ENCODE measurements around the gene NEO1. TPM values are rescaled to one million over a fixed set of nuclear protein-coding genes. Genes with fewer than 3 reads are reported as not detected.

Gene NEO1
- polyA plus RNA-seq, 1 donor from 2014 or later, result 57.0 TPM

DNA sequence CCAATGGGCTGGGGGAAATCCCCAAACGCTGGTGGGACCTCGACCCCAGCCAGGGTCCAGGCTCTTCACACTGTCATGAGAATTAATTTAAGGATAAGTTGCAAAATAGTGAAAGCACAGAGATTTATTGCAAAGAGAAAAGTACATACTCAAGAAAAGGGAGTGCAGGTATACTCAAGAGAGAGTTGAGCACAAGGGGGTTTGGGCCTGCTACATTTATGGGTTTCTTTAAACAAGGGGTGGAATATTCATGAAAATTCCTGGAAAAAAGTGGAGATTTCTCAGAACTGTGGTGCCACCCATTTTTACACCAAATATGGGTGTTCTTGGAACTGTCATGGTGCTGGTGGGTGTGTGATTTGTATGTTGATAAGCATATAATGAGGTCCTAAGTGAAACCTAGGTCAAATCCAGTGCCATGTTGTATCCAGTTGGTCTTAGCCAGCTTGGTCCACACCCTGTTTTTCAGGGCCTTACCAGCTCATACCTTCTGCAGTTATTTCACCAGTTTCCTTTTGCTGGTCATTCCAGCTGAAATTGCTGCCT lies 32.6 kb upstream of the NEO1 start:
- peak overlapping the region; percentile 90 for H3K27ac ChIP-seq (ENCODE audit: low read length)

DNA sequence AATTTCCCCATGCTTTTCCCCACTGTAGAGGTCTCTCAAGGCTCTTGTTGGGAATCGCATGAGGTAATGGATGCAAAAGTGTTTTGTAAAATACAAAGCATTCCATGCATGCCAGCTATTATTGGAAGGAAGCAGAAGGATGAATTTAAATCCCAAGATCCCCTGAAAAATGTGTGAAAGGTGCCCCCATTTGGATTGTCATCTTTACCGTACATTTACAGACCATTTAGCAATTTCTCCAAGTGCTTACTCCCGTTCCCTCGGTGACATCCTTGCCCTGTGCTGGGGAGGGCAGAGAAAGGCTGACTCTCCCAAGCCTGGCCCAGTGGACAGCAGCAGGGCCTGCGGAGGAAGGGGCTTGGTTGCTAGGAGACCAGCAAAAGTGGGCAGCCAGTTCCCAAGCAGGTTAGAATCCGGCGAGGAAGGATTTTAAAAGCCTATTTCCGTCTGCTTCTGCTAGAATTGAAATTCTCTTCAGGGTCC lies 31.1 kb upstream of the NEO1 start:
- peak; percentile 57 for TF ChIP-seq POLR2AphosphoS5 (IDR thresholded peaks at IDR 0.05)
- no peak for TF ChIP-seq TAF1 (IDR thresholded peaks at IDR 0.05; ENCODE audit: low read depth)
- TF ChIP-seq, protein P1, sequence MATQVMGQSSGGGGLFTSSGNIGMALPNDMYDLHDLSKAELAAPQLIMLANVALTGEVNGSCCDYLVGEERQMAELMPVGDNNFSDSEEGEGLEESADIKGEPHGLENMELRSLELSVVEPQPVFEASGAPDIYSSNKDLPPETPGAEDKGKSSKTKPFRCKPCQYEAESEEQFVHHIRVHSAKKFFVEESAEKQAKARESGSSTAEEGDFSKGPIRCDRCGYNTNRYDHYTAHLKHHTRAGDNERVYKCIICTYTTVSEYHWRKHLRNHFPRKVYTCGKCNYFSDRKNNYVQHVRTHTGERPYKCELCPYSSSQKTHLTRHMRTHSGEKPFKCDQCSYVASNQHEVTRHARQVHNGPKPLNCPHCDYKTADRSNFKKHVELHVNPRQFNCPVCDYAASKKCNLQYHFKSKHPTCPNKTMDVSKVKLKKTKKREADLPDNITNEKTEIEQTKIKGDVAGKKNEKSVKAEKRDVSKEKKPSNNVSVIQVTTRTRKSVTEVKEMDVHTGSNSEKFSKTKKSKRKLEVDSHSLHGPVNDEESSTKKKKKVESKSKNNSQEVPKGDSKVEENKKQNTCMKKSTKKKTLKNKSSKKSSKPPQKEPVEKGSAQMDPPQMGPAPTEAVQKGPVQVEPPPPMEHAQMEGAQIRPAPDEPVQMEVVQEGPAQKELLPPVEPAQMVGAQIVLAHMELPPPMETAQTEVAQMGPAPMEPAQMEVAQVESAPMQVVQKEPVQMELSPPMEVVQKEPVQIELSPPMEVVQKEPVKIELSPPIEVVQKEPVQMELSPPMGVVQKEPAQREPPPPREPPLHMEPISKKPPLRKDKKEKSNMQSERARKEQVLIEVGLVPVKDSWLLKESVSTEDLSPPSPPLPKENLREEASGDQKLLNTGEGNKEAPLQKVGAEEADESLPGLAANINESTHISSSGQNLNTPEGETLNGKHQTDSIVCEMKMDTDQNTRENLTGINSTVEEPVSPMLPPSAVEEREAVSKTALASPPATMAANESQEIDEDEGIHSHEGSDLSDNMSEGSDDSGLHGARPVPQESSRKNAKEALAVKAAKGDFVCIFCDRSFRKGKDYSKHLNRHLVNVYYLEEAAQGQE (IDR thresholded peaks at IDR 0.05; ENCODE audit: borderline replicate concordance), result peak; percentile 95
- no peak for TF ChIP-seq MXI1 (conservative IDR thresholded peaks at IDR 0.05; ENCODE audit: poor library complexity, severe bottlenecking)
- peak; percentile 41 for TF ChIP-seq RAD21 (conservative IDR thresholded peaks at IDR 0.05)
- no peak for TF ChIP-seq SMC3 (conservative IDR thresholded peaks at IDR 0.05; ENCODE audit: poor library complexity)
- TF ChIP-seq EP300 (conservative IDR thresholded peaks at IDR 0.05; ENCODE audit: poor library complexity, severe bottlenecking), result peak; percentile 16
- TF ChIP-seq, protein P2, sequence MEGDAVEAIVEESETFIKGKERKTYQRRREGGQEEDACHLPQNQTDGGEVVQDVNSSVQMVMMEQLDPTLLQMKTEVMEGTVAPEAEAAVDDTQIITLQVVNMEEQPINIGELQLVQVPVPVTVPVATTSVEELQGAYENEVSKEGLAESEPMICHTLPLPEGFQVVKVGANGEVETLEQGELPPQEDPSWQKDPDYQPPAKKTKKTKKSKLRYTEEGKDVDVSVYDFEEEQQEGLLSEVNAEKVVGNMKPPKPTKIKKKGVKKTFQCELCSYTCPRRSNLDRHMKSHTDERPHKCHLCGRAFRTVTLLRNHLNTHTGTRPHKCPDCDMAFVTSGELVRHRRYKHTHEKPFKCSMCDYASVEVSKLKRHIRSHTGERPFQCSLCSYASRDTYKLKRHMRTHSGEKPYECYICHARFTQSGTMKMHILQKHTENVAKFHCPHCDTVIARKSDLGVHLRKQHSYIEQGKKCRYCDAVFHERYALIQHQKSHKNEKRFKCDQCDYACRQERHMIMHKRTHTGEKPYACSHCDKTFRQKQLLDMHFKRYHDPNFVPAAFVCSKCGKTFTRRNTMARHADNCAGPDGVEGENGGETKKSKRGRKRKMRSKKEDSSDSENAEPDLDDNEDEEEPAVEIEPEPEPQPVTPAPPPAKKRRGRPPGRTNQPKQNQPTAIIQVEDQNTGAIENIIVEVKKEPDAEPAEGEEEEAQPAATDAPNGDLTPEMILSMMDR (IDR thresholded peaks at IDR 0.05; ENCODE audit: poor library complexity, severe bottlenecking), result no peak
- Histone ChIP-seq H3K4me2 (ENCODE audit: low read length) (peak overlapping the region; percentile 76), H2AFZ (ENCODE audit: low read depth, low read length) (no peak overlapping the region), H3K27ac (ENCODE audit: low read length) (peak overlapping the region; percentile 90), H4K20me1 (ENCODE audit: insufficient read depth) (no peaks in the 10 kb centered on the region), H3K36me3 (ENCODE audit: insufficient read depth, low read length) (no peaks in the 10 kb centered on the region), H3K27me3 (ENCODE audit: insufficient read depth, low read depth, low read length) (no peaks in the 10 kb centered on the region), H3K4me3 (ENCODE audit: low read length) (peak overlapping the region; percentile 58), H3K9me2 (ENCODE audit: insufficient read depth, low read length) (no peaks in the 10 kb centered on the region), H3F3A (ENCODE audit: insufficient read depth, low read length, poor library complexity, severe bottlenecking) (no peaks in the 10 kb centered on the region), H3K9me3 (ENCODE audit: low read length) (no peaks in the 10 kb centered on the region), H3K9ac (ENCODE audit: low read length) (peak overlapping the region; percentile 62), H3K79me2 (replicated peaks; ENCODE audit: insufficient read depth, low read length) (no peaks in the 10 kb centered on the region)

More for the DNA sequence above, 32.6 kb upstream of the NEO1 start:
- Histone ChIP-seq H3K9me3 (ENCODE audit: low read length) (no peaks in the 10 kb centered on the region), H4K20me1 (ENCODE audit: insufficient read depth) (no peaks in the 10 kb centered on the region), H3K27me3 (ENCODE audit: insufficient read depth, low read depth, low read length) (no peaks in the 10 kb centered on the region), H3K79me2 (replicated peaks; ENCODE audit: insufficient read depth, low read length) (no peaks in the 10 kb centered on the region), H3K36me3 (ENCODE audit: insufficient read depth, low read length) (no peaks in the 10 kb centered on the region), H2AFZ (ENCODE audit: low read depth, low read length) (no peak overlapping the region), H3F3A (ENCODE audit: insufficient read depth, low read length, poor library complexity, severe bottlenecking) (no peaks in the 10 kb centered on the region), H3K9me2 (ENCODE audit: insufficient read depth, low read length) (no peaks in the 10 kb centered on the region), H3K4me3 (ENCODE audit: low read length) (no peak overlapping the region), H3K4me2 (ENCODE audit: low read length) (no peak overlapping the region), H3K9ac (ENCODE audit: low read length) (no peak overlapping the region)
- no peak for TF ChIP-seq TAF1 (IDR thresholded peaks at IDR 0.05; ENCODE audit: low read depth)
- TF ChIP-seq MXI1 (conservative IDR thresholded peaks at IDR 0.05; ENCODE audit: poor library complexity, severe bottlenecking), result no peak
- TF ChIP-seq, protein P2 (IDR thresholded peaks at IDR 0.05; ENCODE audit: poor library complexity, severe bottlenecking), result no peak
- TF ChIP-seq EP300 (conservative IDR thresholded peaks at IDR 0.05; ENCODE audit: poor library complexity, severe bottlenecking), result no peak
- TF ChIP-seq, protein P1 (IDR thresholded peaks at IDR 0.05; ENCODE audit: borderline replicate concordance), result no peak
- TF ChIP-seq SMC3 (conservative IDR thresholded peaks at IDR 0.05; ENCODE audit: poor library complexity), result no peak
- TF ChIP-seq EZH2 (IDR thresholded peaks at IDR 0.05; ENCODE audit: borderline replicate concordance, insufficient read depth, low read length, poor library complexity, severe bottlenecking), result no peak
- TF ChIP-seq POLR2AphosphoS5 (IDR thresholded peaks at IDR 0.05), result no peak
- TF ChIP-seq RAD21 (conservative IDR thresholded peaks at IDR 0.05), result no peak

Data from neural cell (in vitro differentiated cells).